Activated CD8-positive, alpha-beta T cell treated with anti-CD3 and anti-CD28 coated beads for 36 hours (primary cell): ENCODE results near the gene PTPN12. TPM values are rescaled to one million over a fixed set of nuclear protein-coding genes. Genes with fewer than 3 reads are reported as not detected.

Source experiments
- ATAC-seq: fragments of 200-7000 bp; cut with Tn5 transposase; one replicate; pipeline ENCODE4 v1.10.0; 2021; ENCODE audit warnings: mild to moderate bottlenecking, moderate library complexity
- CTCF ChIA-PET: fragments of 350-600 bp; sonication (Branson Sonifier 250); formaldehyde crosslinking; loops from one replicate; lab custom pipeline; 2021; ENCODE audit warnings: antibody characterized with exemption; lab: Charles Lee
- POLR2A ChIA-PET: fragments of 350-600 bp; sonication (Branson Sonifier 250); formaldehyde crosslinking; loops from one replicate; lab custom pipeline; 2021; ENCODE audit warnings: antibody characterized with exemption; lab: Charles Lee
- DNase-seq: peaks from one replicate; pipeline ENCODE4 v3.0.0-alpha.2; 2020
- H3K27ac Mint-ChIP-seq: one replicate; pipeline ENCODE4 v1.8.0; 2021; ENCODE audit warnings: mild to moderate bottlenecking, mixed read lengths
- H3K27me3 Mint-ChIP-seq: one replicate; pipeline ENCODE4 v1.8.0; 2021; ENCODE audit warnings: mixed read lengths
- H3K36me3 Mint-ChIP-seq: one replicate; pipeline ENCODE4 v1.8.0; 2021; ENCODE audit warnings: low read depth, mixed read lengths
- H3K4me1 Mint-ChIP-seq: one replicate; pipeline ENCODE4 v1.8.0; 2021; ENCODE audit warnings: low read depth, mixed read lengths
- H3K4me3 Mint-ChIP-seq: one replicate; pipeline ENCODE4 v1.8.0; 2021; ENCODE audit warnings: mild to moderate bottlenecking, moderate library complexity, mixed read lengths
- H3K9me3 Mint-ChIP-seq: one replicate; pipeline ENCODE4 v1.8.0; 2021; ENCODE audit warnings: mixed read lengths
- CTCF ChIP-seq: fragments of 200-600 bp; IDR thresholded peaks from one replicate; pipeline ENCODE4 v1.8.0; 2022; ENCODE audit warnings: antibody characterized with exemption, mild to moderate bottlenecking
- intact Hi-C: fragments of 100-400 bp; cut with micrococcal nuclease; formaldehyde crosslinking; loops from one replicate; pipeline ENCODE4 v1.10.0; 2022
- total RNA-seq, 2 experiments: library from RNA; stranded (reverse); gene quantifications; one replicate each; pipeline ENCODE4 v1.2.3, GENCODE V29; 2021

The PTPN12 gene
- total RNA-seq, 2 experiments from 2014 or later: 8.1 to 10.0 TPM

- POLR2A ChIA-PET: no interaction called here
- no peak for ATAC-seq
- no peak for DNase-seq
- TF ChIP-seq CTCF: no peak
- no peaks in the 10 kb centered on the region for H3K9me3 Mint-ChIP-seq
- no peaks in the 10 kb centered on the region for H3K27me3 Mint-ChIP-seq
- H3K4me3 Mint-ChIP-seq: no peak overlapping the region
- H3K36me3 Mint-ChIP-seq: peaks cover 2% of the 10 kb centered on the region
- no peak overlapping the region for H3K27ac Mint-ChIP-seq
- no peaks in the 10 kb centered on the region for H3K4me1 Mint-ChIP-seq
- intact Hi-C loops: no loop called here
- CTCF ChIA-PET: interaction anchor here (0.7 kb wide), 1 partner anchor 123 kb away, joined by 3 read pairs; no protein-coding TSS in a partner anchor
Measured at GRCh38 chr7:77587272-77587671, 50.2 kb downstream of the PTPN12 start.

- no peaks in the 10 kb centered on the region for H3K4me1 Mint-ChIP-seq
- H3K9me3 Mint-ChIP-seq: no peaks in the 10 kb centered on the region
- DNase-seq (no peak), ATAC-seq (no peak)
- intact Hi-C loops: no loop called here
- POLR2A ChIA-PET: interaction anchor here (1.2 kb wide), 1 partner anchor 13 kb away, joined by 3 read pairs; no protein-coding TSS in a partner anchor
- no peak for TF ChIP-seq CTCF
- no peak overlapping the region for H3K27ac Mint-ChIP-seq
- H3K36me3 Mint-ChIP-seq: peaks cover 4% of the 10 kb centered on the region
- H3K27me3 Mint-ChIP-seq: no peaks in the 10 kb centered on the region
- H3K4me3 Mint-ChIP-seq: no peak overlapping the region
- CTCF ChIA-PET: interaction anchor here (1.0 to 1.5 kb wide), 3 partner anchors 9 to 57 kb away, joined by 3 to 4 read pairs (median 3); no protein-coding TSS in a partner anchor
Measured at GRCh38 chr7:77600952-77601351, 63.9 kb downstream of the PTPN12 start.

GRCh38 chr7:77606562-77606961, 69.5 kb downstream of the PTPN12 start:
- POLR2A ChIA-PET: no interaction called here
- no peaks in the 10 kb centered on the region for H3K9me3 Mint-ChIP-seq
- CTCF ChIA-PET: no interaction called here

GRCh38 chr7:77619314-77619713, 82.2 kb downstream of the PTPN12 start:
- POLR2A ChIA-PET: no interaction called here
- ATAC-seq (no peak), DNase-seq (no peak)
- intact Hi-C loops: no loop called here
- Mint-ChIP-seq H3K27me3 (no peaks in the 10 kb centered on the region), H3K9me3 (no peaks in the 10 kb centered on the region), H3K4me1 (peaks cover 3% of the 10 kb centered on the region), H3K27ac (no peak overlapping the region), H3K4me3 (no peak overlapping the region), H3K36me3 (peaks cover 1% of the 10 kb centered on the region)
- no peak for TF ChIP-seq CTCF
- CTCF ChIA-PET: no interaction called here

More at GRCh38 chr7:77606562-77606961, 69.5 kb downstream of the PTPN12 start:
- intact Hi-C loops: no loop called here
- no peak for TF ChIP-seq CTCF
- no peak for DNase-seq
- H3K4me3 Mint-ChIP-seq: no peak overlapping the region
- peaks cover 4% of the 10 kb centered on the region for H3K36me3 Mint-ChIP-seq
- ATAC-seq: no peak
- no peaks in the 10 kb centered on the region for H3K4me1 Mint-ChIP-seq
- H3K27ac Mint-ChIP-seq: no peak overlapping the region
- no peaks in the 10 kb centered on the region for H3K27me3 Mint-ChIP-seq

- Mint-ChIP-seq H3K4me3 (no peak overlapping the region), H3K27ac (no peak overlapping the region), H3K4me1 (peaks cover 4% of the 10 kb centered on the region), H3K36me3 (peaks cover 6% of the 10 kb centered on the region), H3K9me3 (no peaks in the 10 kb centered on the region), H3K27me3 (no peaks in the 10 kb centered on the region)
- ChIA-PET POLR2A (no interaction called here), CTCF (no interaction called here)
- DNase-seq: no peak
- intact Hi-C loops: no loop called here
- no peak for ATAC-seq
- no peak for TF ChIP-seq CTCF
Measured at GRCh38 chr7:77626586-77627308, 89.7 kb downstream of the PTPN12 start.
